Brain pericyte (primary cell): ENCODE measurements around the gene ZNF775.

Source experiments
- DNase-seq: peaks from one replicate; pipeline ENCODE4 v3.0.0-alpha.2; 2012; ENCODE audit warnings: low read depth, low spot score

Gene ZNF775

GRCh38 chr7:150439967-150440366 lies 60.8 kb downstream of the ZNF775 start:
- DNase-seq: no peak

GRCh38 chr7:150441524-150441923 lies 62.4 kb downstream of the ZNF775 start:
- DNase-seq: no peak

- DNase-seq: no peak
Measured at GRCh38 chr7:150442811-150443210, 63.7 kb downstream of the ZNF775 start.

GRCh38 chr7:150443793-150444540 lies 64.8 kb downstream of the ZNF775 start:
- DNase-seq: no peak

- no peak for DNase-seq
Measured at GRCh38 chr7:150444674-150445365, 65.7 kb downstream of the ZNF775 start.

GRCh38 chr7:150446288-150446938 lies 67.3 kb downstream of the ZNF775 start:
- no peak for DNase-seq
